ENCODE measurements around the gene SULT1B1. TPM values are rescaled to one million over a fixed set of nuclear protein-coding genes. Genes with fewer than 3 reads are reported as not detected.

The SULT1B1 gene
- total RNA-seq, 1 experiment from 2014 or later: 0.04 TPM

- H3K4me3 Mint-ChIP-seq: no peak overlapping the region
- CTCF ChIA-PET: no interaction called here
- no peak for ATAC-seq
Measured at GRCh38 chr4:69707807-69708206, 52.6 kb downstream of the SULT1B1 start.

More at GRCh38 chr4:69707807-69708206, 52.6 kb downstream of the SULT1B1 start:
- H3K36me3 Mint-ChIP-seq: peaks cover 16% of the 10 kb centered on the region
- TF ChIP-seq TP53 (CRISPR knock-in tag; IDR thresholded peaks at IDR 0.05) (no peak), FOXP4 (CRISPR knock-in tag; IDR thresholded peaks at IDR 0.05) (no peak), IRF2 (CRISPR knock-in tag; IDR thresholded peaks at IDR 0.05; ENCODE audit: borderline replicate concordance, low read depth) (no peak), ZSCAN18 (CRISPR knock-in tag; IDR thresholded peaks at IDR 0.05) (no peak), ZNF317 (CRISPR knock-in tag; IDR thresholded peaks at IDR 0.05; ENCODE audit: borderline replicate concordance, low read depth) (no peak), NR2C2 (CRISPR knock-in tag; IDR thresholded peaks at IDR 0.05) (no peak), CDX4 (CRISPR knock-in tag; IDR thresholded peaks at IDR 0.05; ENCODE audit: borderline replicate concordance) (no peak), ZBTB43 (CRISPR knock-in tag; IDR thresholded peaks at IDR 0.05) (no peak), SMAD3 (CRISPR knock-in tag; IDR thresholded peaks at IDR 0.05; ENCODE audit: borderline replicate concordance) (no peak), FOXK1 (CRISPR knock-in tag; IDR thresholded peaks at IDR 0.05) (no peak), EMX1 (CRISPR knock-in tag; IDR thresholded peaks at IDR 0.05) (no peak), ATF6 (CRISPR knock-in tag; IDR thresholded peaks at IDR 0.05) (no peak), PREB (CRISPR knock-in tag; IDR thresholded peaks at IDR 0.05; ENCODE audit: borderline replicate concordance) (no peak), GABPB1 (CRISPR knock-in tag; IDR thresholded peaks at IDR 0.05) (no peak), SP1 (CRISPR knock-in tag; conservative IDR thresholded peaks at IDR 0.05) (no peak), ATF2 (CRISPR knock-in tag; IDR thresholded peaks at IDR 0.05; ENCODE audit: borderline replicate concordance, low read depth) (no peak)
- TF ChIP-seq, protein P1, sequence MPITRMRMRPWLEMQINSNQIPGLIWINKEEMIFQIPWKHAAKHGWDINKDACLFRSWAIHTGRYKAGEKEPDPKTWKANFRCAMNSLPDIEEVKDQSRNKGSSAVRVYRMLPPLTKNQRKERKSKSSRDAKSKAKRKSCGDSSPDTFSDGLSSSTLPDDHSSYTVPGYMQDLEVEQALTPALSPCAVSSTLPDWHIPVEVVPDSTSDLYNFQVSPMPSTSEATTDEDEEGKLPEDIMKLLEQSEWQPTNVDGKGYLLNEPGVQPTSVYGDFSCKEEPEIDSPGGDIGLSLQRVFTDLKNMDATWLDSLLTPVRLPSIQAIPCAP (CRISPR knock-in tag; IDR thresholded peaks at IDR 0.05): no peak
- TF ChIP-seq, protein P2, sequence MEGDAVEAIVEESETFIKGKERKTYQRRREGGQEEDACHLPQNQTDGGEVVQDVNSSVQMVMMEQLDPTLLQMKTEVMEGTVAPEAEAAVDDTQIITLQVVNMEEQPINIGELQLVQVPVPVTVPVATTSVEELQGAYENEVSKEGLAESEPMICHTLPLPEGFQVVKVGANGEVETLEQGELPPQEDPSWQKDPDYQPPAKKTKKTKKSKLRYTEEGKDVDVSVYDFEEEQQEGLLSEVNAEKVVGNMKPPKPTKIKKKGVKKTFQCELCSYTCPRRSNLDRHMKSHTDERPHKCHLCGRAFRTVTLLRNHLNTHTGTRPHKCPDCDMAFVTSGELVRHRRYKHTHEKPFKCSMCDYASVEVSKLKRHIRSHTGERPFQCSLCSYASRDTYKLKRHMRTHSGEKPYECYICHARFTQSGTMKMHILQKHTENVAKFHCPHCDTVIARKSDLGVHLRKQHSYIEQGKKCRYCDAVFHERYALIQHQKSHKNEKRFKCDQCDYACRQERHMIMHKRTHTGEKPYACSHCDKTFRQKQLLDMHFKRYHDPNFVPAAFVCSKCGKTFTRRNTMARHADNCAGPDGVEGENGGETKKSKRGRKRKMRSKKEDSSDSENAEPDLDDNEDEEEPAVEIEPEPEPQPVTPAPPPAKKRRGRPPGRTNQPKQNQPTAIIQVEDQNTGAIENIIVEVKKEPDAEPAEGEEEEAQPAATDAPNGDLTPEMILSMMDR (IDR thresholded peaks at IDR 0.05): no peak
- TF ChIP-seq, protein P3, sequence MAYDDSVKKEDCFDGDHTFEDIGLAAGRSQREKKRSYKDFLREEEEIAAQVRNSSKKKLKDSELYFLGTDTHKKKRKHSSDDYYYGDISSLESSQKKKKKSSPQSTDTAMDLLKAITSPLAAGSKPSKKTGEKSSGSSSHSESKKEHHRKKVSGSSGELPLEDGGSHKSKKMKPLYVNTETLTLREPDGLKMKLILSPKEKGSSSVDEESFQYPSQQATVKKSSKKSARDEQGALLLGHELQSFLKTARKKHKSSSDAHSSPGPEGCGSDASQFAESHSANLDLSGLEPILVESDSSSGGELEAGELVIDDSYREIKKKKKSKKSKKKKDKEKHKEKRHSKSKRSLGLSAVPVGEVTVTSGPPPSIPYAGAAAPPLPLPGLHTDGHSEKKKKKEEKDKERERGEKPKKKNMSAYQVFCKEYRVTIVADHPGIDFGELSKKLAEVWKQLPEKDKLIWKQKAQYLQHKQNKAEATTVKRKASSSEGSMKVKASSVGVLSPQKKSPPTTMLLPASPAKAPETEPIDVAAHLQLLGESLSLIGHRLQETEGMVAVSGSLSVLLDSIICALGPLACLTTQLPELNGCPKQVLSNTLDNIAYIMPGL (CRISPR knock-in tag; IDR thresholded peaks at IDR 0.05): no peak
- no peaks in the 10 kb centered on the region for H3K27me3 Mint-ChIP-seq (ENCODE audit: low read depth)
- no peak overlapping the region for H3K27ac Mint-ChIP-seq
- H3K9me3 Mint-ChIP-seq: peaks cover 34% of the 10 kb centered on the region
- POLR2A ChIA-PET: no interaction called here
- no peaks in the 10 kb centered on the region for H3K4me1 Mint-ChIP-seq
- DNase-seq (ENCODE audit: low spot score): no peak

Data from WTC11 (cell line).